Epithelial cell of prostate (primary cell): Measurements from ENCODE around the gene SLC29A1.
A peak's percentile ranks its signal among the peaks of the same experiment; 100 is the strongest.

Source experiments
- DNase-seq: peaks from one replicate; pipeline ENCODE4 v3.0.0-alpha.2; 2011; ENCODE audit warnings: low read depth, low spot score
- H3K27ac ChIP-seq: fragments of 450-650 bp; 2 replicates; pipeline ENCODE4 v1.5.1; 2017; ENCODE audit warnings: mild to moderate bottlenecking

Gene SLC29A1

DNA sequence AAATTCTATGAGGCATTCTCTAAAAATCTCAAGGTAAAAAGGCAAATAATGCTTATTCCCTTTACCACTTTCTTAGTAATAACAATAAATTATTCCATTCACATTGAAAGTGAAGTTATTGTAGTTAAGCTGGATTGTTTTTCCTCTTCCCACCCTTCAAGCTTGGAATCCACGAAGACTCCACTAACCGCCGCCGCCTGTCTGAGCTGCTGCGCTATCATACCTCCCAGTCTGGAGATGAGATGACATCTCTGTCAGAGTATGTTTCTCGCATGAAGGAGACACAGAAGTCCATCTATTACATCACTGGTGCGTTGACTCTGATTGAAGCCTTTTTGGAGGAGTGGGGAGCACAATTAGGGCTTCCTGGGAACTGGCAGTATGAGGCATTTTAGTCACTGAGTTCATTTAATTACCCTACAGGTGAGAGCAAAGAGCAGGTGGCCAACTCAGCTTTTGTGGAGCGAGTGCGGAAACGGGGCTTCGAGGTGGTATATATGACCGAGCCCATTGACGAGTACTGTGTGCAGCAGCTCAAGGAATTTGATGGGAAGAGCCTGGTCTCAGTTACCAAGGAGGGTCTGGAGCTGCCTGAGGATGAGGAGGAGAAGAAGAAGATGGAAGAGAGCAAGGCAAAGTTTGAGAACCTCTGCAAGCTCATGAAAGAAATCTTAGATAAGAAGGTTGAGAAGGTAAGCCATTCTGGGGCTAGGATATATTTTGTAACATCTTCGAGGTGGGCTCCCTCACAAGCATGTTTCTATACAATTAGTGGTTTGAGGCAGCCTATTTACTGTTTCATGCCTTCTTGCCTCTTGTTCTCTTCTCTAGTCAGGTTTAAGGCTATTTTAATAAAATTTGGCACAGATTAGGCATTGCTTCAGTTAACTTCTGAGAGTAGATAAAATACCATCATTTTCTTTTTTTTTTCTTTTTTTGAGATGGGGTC is 28.5 kb downstream of the SLC29A1 start:
- no peak for DNase-seq
- H3K27ac ChIP-seq = no peak overlapping the region

GRCh38 chr6:44253307-44254101 is 30.1 kb downstream of the SLC29A1 start:
- DNase-seq = no peak

GRCh38 chr6:44254191-44255104 is 31.1 kb downstream of the SLC29A1 start:
- no peak overlapping the region for H3K27ac ChIP-seq
- DNase-seq = no peak

More at GRCh38 chr6:44253307-44254101, 30.1 kb downstream of the SLC29A1 start:
- H3K27ac ChIP-seq = no peak overlapping the region

- peak overlapping the region; percentile 81 for H3K27ac ChIP-seq
- no peak for DNase-seq
Observed at GRCh38 chr6:44255105-44255808, 31.9 kb downstream of the SLC29A1 start.

GRCh38 chr6:44255871-44256774 is 32.7 kb downstream of the SLC29A1 start:
- DNase-seq = no peak
- H3K27ac ChIP-seq = peak overlapping the region; percentile 81

GRCh38 chr6:44256775-44257024 is 33.3 kb downstream of the SLC29A1 start:
- DNase-seq = no peak

GRCh38 chr6:44257025-44257752 is 33.8 kb downstream of the SLC29A1 start, which contains the start of gene SLC35B2:
Gene SLC35B2 (minus strand): TSS chr6:44257528. CDS start chr6:44257410, 118 bp downstream.
- no peak for DNase-seq
- peak within 1 kb of the TSS; percentile 81 for H3K27ac ChIP-seq

More at GRCh38 chr6:44256775-44257024, 33.3 kb downstream of the SLC29A1 start:
- peak overlapping the region; percentile 81 for H3K27ac ChIP-seq

DNA sequence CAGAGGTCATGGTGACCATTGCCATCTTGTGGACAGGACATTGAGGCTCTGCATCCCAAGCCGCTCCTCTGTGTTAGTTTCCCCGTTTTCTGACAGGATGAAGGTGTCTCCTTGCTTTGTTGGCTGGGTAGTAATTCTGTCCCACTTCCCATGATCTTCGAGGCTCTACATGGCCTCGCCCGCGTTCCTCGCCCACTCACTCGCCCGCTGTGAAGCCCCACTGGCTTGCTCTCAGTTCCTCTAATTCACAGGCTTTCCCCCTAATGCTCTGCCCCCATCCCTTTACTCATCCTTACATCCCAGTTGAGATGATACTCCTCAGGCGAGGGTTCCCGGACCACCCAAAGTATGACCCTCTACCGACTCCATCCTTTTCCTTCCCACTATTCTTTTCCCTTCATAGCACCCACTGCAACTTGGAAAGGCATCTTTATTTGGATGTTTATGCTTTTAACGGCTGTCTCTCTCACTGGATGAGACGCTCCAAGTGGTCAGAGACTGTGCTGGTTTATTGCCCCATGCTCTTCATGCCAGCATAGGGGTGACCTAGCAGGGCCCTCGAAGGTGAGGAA is 34.4 kb downstream of the SLC29A1 start:
- no peak for DNase-seq
- peak overlapping the region; percentile 81 for H3K27ac ChIP-seq

- no peak overlapping the region for H3K27ac ChIP-seq
- DNase-seq = no peak
Observed at GRCh38 chr6:44258325-44258863, 35.0 kb downstream of the SLC29A1 start.

- DNase-seq = no peak
- H3K27ac ChIP-seq = no peak overlapping the region
Observed at GRCh38 chr6:44258921-44259320, 35.5 kb downstream of the SLC29A1 start.

DNA sequence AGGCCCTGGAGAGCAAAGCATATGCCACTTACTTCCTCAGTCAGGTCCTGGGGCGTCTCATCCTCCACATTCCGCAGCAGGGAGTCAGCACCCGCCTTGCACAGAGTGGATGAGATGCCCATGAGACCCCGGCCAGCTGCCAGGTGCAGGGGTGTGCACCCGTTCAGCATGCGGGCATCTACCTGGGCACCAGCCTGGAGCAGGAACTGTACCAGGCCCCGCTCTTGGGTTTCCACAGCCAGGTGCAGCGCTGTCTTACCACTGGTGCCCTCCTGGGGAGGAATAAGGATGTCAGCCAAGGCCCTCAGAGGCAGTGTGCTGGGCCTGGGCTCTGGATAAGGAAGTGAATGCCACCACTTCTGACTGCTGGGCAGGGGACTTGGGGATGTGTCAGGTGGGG is 36.6 kb downstream of the SLC29A1 start:
- no peak overlapping the region for H3K27ac ChIP-seq
- DNase-seq = no peak

DNA sequence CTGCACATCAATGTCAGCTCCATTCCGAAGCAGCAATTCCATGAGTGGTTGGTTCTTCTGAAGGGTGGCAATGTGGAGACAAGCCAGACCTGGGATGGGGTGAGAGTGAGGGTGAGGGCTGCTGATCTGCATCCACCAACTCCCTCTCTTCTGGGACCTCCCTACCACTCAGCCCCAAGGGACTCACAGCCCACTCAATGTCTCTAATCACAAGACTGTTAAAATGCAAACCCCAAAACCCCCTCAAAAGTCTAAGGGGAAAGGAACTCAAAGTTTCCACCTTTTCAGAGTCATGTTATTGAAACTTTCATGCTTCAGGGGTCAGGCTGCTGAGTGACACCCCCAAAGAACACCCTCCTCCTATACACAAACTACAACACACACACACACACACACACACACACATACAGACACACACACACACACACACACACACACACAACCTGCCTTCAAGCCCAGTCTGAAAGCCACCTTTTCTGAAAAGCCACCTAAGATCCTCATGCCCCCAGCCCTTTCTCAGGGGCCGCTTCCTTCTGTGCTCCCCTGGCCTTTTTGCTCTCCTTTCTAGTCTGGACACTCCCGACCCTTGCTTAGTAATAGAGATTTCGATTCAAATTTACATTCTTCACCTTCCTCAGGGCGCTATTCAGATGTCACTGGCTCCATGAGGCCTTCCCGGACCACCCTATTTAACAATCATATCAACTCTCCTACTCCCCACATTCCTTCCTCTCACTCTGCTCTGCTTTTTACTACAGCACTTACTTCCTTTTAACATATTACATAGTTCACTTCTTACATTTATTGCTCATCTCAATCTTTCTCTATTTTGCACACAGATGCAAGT is 37.3 kb downstream of the SLC29A1 start:
- DNase-seq = no peak
- no peak overlapping the region for H3K27ac ChIP-seq

- no peak overlapping the region for H3K27ac ChIP-seq
- DNase-seq = no peak
Observed at GRCh38 chr6:44261581-44261980, 38.2 kb downstream of the SLC29A1 start.

DNA sequence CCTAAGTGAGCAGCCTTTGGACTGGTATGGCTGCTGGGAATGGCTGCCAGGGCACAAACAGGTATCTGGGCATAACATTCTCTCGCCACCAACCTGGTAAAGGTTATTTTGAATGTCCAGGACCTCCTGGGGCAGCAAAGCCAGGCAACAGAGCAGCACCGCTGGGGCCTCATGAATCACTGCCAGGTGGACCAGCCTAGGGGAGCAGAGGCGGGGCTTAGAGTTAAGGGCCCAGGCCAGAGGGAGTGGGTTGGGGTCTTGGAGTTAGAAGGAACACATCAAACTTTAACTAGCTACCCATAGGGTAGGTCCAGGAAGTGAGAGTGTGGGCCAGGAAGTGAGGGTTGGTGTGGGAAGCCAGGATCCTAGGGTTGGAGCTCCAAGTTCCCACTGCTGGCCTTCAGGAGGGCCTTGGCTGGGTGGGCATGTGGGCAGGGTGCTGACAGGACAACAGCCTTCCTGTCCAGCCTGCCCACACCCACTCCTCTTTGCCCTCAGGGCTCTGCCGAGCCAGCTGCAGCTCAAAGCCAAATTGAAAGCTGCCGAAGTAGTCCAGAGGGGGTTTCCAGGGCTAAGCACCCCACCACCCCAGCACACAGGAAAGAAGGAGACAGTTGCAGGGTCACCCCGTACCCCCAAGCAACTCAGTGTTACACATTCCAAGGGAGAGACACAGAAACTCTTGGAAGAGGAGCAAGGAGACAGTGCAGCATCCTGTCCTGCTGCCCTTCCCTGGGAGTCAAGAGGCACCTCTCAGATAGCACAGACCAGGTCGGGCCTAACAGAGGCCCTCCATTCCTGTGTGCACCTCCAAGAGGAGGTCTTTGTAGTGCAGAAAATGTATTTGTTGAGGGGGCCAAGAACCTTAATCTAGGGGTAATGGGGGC is 39.3 kb downstream of the SLC29A1 start:
- no peak overlapping the region for H3K27ac ChIP-seq
- no peak for DNase-seq

DNA sequence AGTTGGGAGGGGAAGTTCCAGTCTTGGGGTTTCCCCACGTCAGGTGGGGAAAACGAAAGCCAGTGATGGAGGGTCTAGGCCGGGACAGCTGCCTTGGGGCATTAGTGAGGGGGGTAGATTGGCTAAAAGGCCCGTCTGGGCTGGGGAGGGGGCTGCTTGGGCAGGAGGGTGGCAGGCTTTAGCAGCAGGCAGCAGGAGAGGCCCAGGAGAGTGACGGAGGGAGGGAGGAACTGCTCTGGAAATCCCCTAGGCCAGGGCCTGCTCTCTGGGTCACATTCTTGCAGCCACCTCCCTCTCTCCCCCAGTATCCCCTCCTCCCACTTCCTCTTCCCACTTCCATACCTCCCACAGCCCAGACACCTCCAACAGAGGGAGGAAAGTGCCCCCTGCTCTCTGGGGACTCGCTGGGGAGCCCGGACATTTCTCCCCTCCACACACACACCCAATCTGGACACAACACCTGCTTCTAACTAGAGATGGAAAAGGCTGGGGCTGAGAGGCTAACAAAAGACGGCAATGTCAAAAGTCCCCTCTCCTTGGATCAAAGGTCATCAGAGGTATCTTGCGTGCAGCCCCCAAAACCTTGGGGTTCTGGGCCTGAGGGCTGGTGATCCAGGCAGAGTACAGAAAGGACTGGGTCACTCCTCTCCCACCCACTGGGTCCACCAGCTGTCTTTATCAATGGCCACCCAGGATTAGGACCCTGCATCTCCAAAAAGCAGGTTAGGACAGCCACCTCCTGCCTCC is 40.1 kb downstream of the SLC29A1 start:
- no peak overlapping the region for H3K27ac ChIP-seq
- DNase-seq = no peak
